HFFc6 (cell line): ENCODE measurements around the gene MTMR2. TPM values are rescaled to one million over a fixed set of nuclear protein-coding genes. Genes with fewer than 3 reads are reported as not detected.
A peak's percentile ranks its signal among the peaks of the same experiment; 100 is the strongest.
"Not testable (repeated sequence)": the region's sequence is repeated elsewhere in the genome, so short reads cannot be mapped to it uniquely, and the experiment has no call there.

Experiments used
- DNase-seq: peaks from one replicate; pipeline ENCODE4 v3.0.0-alpha.2; 2018
- H3K27ac Mint-ChIP-seq: 2 replicates; pipeline ENCODE4 v1.8.0; 2020; ENCODE audit warnings: mild to moderate bottlenecking, mixed read lengths
- H3K27me3 Mint-ChIP-seq: 2 replicates; pipeline ENCODE4 v1.8.0; 2021; ENCODE audit warnings: mild to moderate bottlenecking, moderate library complexity, mixed read lengths; ENCODE audit not compliant: insufficient read depth
- H3K36me3 Mint-ChIP-seq: 2 replicates; pipeline ENCODE4 v1.8.0; 2021; ENCODE audit warnings: low read depth, mixed read lengths
- H3K4me1 Mint-ChIP-seq: 2 replicates; pipeline ENCODE4 v1.8.0; 2020; ENCODE audit warnings: low read depth, mixed read lengths
- H3K4me3 Mint-ChIP-seq: 2 replicates; pipeline ENCODE4 v1.8.0; 2020; ENCODE audit warnings: mild to moderate bottlenecking, moderate library complexity, mixed read lengths
- H3K9me3 Mint-ChIP-seq: 2 replicates; pipeline ENCODE4 v1.8.0; 2020; ENCODE audit warnings: mild to moderate bottlenecking, mixed read lengths
- CTCF ChIP-seq: fragments of 200-600 bp; sonication (generic); IDR thresholded peaks from 2 replicates; pipeline ENCODE4 v1.5.0; 2021; ENCODE audit warnings: antibody characterized with exemption, mild to moderate bottlenecking
- total RNA-seq, 6 experiments: library from RNA; stranded (reverse); fragmentation: NEBNext Ultra II Directional; extraction: Animal tissue kit (Norgen Biotek cat#: 25700); gene quantifications; 2 replicates in 1 of 6; 3 replicates in 5 of 6; pipeline ENCODE4 v1.2.3, GENCODE V29; 2021

Gene MTMR2
- total RNA-seq, 6 experiments from 2014 or later, result 40.0 to 52.1 (median 48.4) TPM

GRCh38 chr11:95867105-95867504 lies 56.8 kb downstream of the MTMR2 start:
- Mint-ChIP-seq H3K4me3 (no peak overlapping the region), H3K27me3 (peaks cover 2% of the 10 kb centered on the region; the same call in 1 of the 2 replicates), H3K9me3 (no peaks in the 10 kb centered on the region), H3K27ac (no peak overlapping the region), H3K36me3 (peaks cover 26% of the 10 kb centered on the region), H3K4me1 (peaks cover 49% of the 10 kb centered on the region)
- TF ChIP-seq CTCF, result no peak
- no peak for DNase-seq

- Mint-ChIP-seq H3K27me3 (peaks cover 2% of the 10 kb centered on the region; the same call in 1 of the 2 replicates), H3K36me3 (peaks cover 38% of the 10 kb centered on the region), H3K4me3 (peak overlapping the region; percentile 67), H3K27ac (peak overlapping the region; percentile 81), H3K4me1 (peaks cover 54% of the 10 kb centered on the region), H3K9me3 (no peaks in the 10 kb centered on the region)
- TF ChIP-seq CTCF, result no peak
- peak; percentile 54 for DNase-seq
Measured at GRCh38 chr11:95863486-95864140, 60.3 kb downstream of the MTMR2 start.

- DNase-seq, H3K27ac Mint-ChIP-seq, H3K27me3 Mint-ChIP-seq, H3K9me3 Mint-ChIP-seq, H3K4me3 Mint-ChIP-seq: not testable (repeated sequence)
- H3K4me1 Mint-ChIP-seq, result peaks cover 34% of the 10 kb centered on the region
- H3K36me3 Mint-ChIP-seq, result peaks cover 48% of the 10 kb centered on the region
Measured at GRCh38 chr11:95860024-95860423, 63.9 kb downstream of the MTMR2 start.

- not testable (repeated sequence) for H3K27me3 Mint-ChIP-seq, H3K9me3 Mint-ChIP-seq, H3K27ac Mint-ChIP-seq, H3K4me3 Mint-ChIP-seq, DNase-seq
- Mint-ChIP-seq H3K36me3 (peaks cover 25% of the 10 kb centered on the region), H3K4me1 (peaks cover 16% of the 10 kb centered on the region)
Measured at GRCh38 chr11:95854362-95854761, 69.5 kb downstream of the MTMR2 start.

GRCh38 chr11:95853862-95854261 lies 70.0 kb downstream of the MTMR2 start:
- Mint-ChIP-seq H3K27ac (no peak overlapping the region), H3K4me1 (peaks cover 21% of the 10 kb centered on the region), H3K9me3 (no peaks in the 10 kb centered on the region), H3K36me3 (peaks cover 30% of the 10 kb centered on the region), H3K27me3 (peaks cover 1% of the 10 kb centered on the region; the same call in 1 of the 2 replicates), H3K4me3 (no peak overlapping the region)
- DNase-seq, result no peak
- no peak for TF ChIP-seq CTCF

GRCh38 chr11:95853138-95853537 lies 70.8 kb downstream of the MTMR2 start:
- peaks cover 26% of the 10 kb centered on the region for H3K36me3 Mint-ChIP-seq
- peaks cover 28% of the 10 kb centered on the region for H3K4me1 Mint-ChIP-seq
- DNase-seq, result no peak
- no peak overlapping the region for H3K4me3 Mint-ChIP-seq
- H3K27ac Mint-ChIP-seq, result no peak overlapping the region; the same call in 1 of the 2 replicates
- H3K9me3 Mint-ChIP-seq, result no peaks in the 10 kb centered on the region
- H3K27me3 Mint-ChIP-seq, result peaks cover 1% of the 10 kb centered on the region; the same call in 1 of the 2 replicates
- no peak for TF ChIP-seq CTCF
